Activated CD8-positive, alpha-beta T cell treated with anti-CD3 and anti-CD28 coated beads, Interleukin-2, amount 10 ng/mL, durations not matched to agents 7 days and 5 days (primary cell): ENCODE results near the gene HIGD1A. TPM values are rescaled to one million over a fixed set of nuclear protein-coding genes. Genes with fewer than 3 reads are reported as not detected.

Experiments
- ATAC-seq: fragments of 150-1000 bp; cut with Tn5 transposase; one replicate; pipeline ENCODE4 v1.10.0; 2021; ENCODE audit warnings: moderate library complexity
- CTCF ChIA-PET: fragments of 350-600 bp; sonication (Branson Sonifier 250); formaldehyde crosslinking; loops from one replicate; lab custom pipeline; 2021; ENCODE audit warnings: antibody characterized with exemption; lab: Charles Lee
- POLR2A ChIA-PET: fragments of 350-600 bp; sonication (Branson Sonifier 250); formaldehyde crosslinking; loops from one replicate; lab custom pipeline; 2021; ENCODE audit warnings: antibody characterized with exemption; lab: Charles Lee
- DNase-seq: peaks from one replicate; pipeline ENCODE4 v3.0.0-alpha.2; 2020
- H3K27ac Mint-ChIP-seq: one replicate; pipeline ENCODE4 v1.8.0; 2021; ENCODE audit warnings: mild to moderate bottlenecking, mixed read lengths
- H3K27me3 Mint-ChIP-seq: one replicate; pipeline ENCODE4 v1.8.0; 2021; ENCODE audit warnings: low read depth, mixed read lengths
- H3K36me3 Mint-ChIP-seq: one replicate; pipeline ENCODE4 v1.8.0; 2021; ENCODE audit warnings: low read depth, mixed read lengths
- H3K4me1 Mint-ChIP-seq: one replicate; pipeline ENCODE4 v1.8.0; 2021; ENCODE audit warnings: low read depth, mixed read lengths
- H3K4me3 Mint-ChIP-seq: one replicate; pipeline ENCODE4 v1.8.0; 2021; ENCODE audit warnings: mild to moderate bottlenecking, mixed read lengths
- H3K9me3 Mint-ChIP-seq: one replicate; pipeline ENCODE4 v1.8.0; 2022; ENCODE audit warnings: mixed read lengths; ENCODE audit not compliant: insufficient read depth
- total RNA-seq, 2 experiments: library from RNA; stranded (reverse); gene quantifications; one replicate each; pipeline ENCODE4 v1.2.3, GENCODE V29; 2021

Gene HIGD1A
- 10 to 100 TPM; 55.3 to 57.9 TPM for total RNA-seq

DNA sequence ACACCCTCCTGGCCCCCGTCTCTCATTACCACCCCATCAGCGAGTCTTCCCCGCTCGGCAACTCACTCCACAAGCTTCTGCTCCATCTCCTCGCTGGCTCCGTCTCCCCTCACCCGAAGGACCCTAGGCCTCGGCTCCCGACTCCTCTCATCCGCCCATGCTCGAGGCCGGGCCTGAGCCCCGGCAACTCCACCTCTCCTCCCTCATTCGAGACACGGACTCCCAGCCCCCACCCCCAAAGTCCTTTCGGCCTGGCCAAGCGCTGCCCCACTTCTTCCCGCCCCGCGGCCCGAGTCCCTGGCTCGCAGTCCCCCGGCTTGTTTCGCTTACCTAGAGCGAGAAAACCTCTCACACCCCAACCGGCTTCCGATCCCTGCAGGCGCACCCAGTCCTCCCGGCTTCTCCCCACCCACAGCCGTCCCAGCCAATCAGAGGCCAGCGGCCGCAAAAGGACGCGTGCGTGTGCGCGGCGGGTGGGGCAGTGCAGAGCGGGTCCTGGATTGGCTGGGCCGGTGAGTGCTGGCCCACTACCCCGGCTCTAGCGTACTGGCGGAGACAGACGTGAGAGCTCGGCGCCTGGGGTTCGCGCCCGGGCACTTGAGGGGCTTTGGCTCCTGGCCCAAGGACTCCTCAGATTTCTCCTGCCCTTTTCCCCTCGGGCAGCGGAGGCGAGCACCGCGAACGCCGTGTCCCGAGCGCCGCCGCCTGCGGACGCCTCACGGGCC, at the start of gene HIGD1A:
Gene HIGD1A, minus strand, starts transcription at position 385 of the 725 bp plus-strand sequence. CDS start 10,237 bp downstream, outside the sequence.
- H3K36me3 Mint-ChIP-seq, result peaks cover 6% of the 10 kb centered on the region
- peak; percentile 95 for DNase-seq
- ATAC-seq, result peak; percentile 99
- peaks cover 47% of the 10 kb centered on the region for H3K4me1 Mint-ChIP-seq
- POLR2A ChIA-PET, result interaction anchor here (1.1 kb wide), 1 partner anchor 105 kb away, joined by 3 read pairs; no protein-coding TSS in a partner anchor
- peak within 1 kb of the TSS; percentile 94 for H3K27ac Mint-ChIP-seq
- peaks cover 20% of the 10 kb centered on the region for H3K27me3 Mint-ChIP-seq
- CTCF ChIA-PET, result interaction anchor here (0.7 to 1.9 kb wide), 4 partner anchors 10 to 27 kb away, joined by 4 to 5 read pairs (median 5); no protein-coding TSS in a partner anchor
- peak within 1 kb of the TSS; percentile 97 for H3K4me3 Mint-ChIP-seq
- no peaks in the 10 kb centered on the region for H3K9me3 Mint-ChIP-seq

DNA sequence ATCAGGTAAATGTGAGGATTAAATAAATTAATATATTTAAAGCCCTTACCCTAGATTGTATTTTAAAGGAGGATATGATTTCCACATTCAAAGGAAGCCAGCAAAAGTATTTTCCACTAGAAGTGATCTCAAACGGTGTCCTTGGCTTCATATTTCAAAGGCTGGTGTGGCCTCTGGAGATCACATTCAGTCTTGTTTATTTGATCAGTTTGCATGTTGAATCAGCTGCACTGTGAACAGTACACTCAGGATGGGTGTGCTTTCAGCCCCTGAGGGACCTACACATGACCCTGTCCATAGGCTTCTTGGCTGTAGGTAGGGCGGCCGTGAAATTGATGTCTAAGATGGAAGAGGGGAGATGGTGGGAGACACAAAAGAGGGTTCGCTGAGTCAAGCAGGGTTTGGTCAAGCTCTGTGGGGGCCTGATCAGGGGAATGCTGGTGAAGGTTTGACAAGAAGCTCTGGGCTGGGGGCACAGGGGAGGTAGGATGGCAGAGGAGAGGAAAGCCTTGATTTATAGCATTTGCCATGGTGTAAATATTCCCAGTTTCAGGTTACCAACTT, 49.5 kb upstream of the HIGD1A start:
- Mint-ChIP-seq H3K36me3 (no peaks in the 10 kb centered on the region), H3K27me3 (peaks cover 2% of the 10 kb centered on the region), H3K4me1 (no peaks in the 10 kb centered on the region), H3K9me3 (no peaks in the 10 kb centered on the region), H3K4me3 (no peak overlapping the region), H3K27ac (no peak overlapping the region)
- no peak for DNase-seq
- POLR2A ChIA-PET, result no interaction called here
- CTCF ChIA-PET, result interaction anchor here (0.7 kb wide), 1 partner anchor 23 kb away, joined by 3 read pairs; no protein-coding TSS in a partner anchor
- ATAC-seq, result no peak

DNA sequence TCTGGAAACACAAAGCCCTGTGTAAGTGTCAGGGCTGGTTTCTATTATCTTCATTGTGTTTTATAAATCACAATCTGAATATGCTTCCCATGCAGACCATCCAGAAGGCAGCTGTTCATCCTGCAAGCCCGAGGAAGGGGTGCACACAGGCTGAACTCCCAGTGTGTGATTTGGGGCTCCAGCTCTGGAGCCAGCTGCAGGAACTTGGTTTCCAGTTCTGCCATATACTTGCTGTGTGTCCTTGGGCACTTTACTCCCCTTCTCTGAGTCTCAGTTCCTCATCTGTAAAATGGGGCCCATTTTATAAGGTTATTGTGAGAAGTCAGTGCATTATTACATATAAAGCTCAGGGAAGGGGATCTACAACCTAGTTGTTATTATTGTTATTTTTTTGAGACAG, 48.8 kb upstream of the HIGD1A start:
- H3K4me3 Mint-ChIP-seq, result no peak overlapping the region
- ChIA-PET CTCF (no interaction called here), POLR2A (no interaction called here)
- H3K27ac Mint-ChIP-seq, result no peak overlapping the region
- DNase-seq, result no peak
- H3K4me1 Mint-ChIP-seq, result no peaks in the 10 kb centered on the region
- no peaks in the 10 kb centered on the region for H3K9me3 Mint-ChIP-seq
- no peaks in the 10 kb centered on the region for H3K36me3 Mint-ChIP-seq
- peaks cover 2% of the 10 kb centered on the region for H3K27me3 Mint-ChIP-seq
- no peak for ATAC-seq

GRCh38 chr3:42852441-42852840, 48.2 kb upstream of the HIGD1A start:
- H3K27ac Mint-ChIP-seq, result no peak overlapping the region
- ChIA-PET CTCF (interaction anchor here (1.1 kb wide), 1 partner anchor 72 kb away, joined by 3 read pairs; no protein-coding TSS in a partner anchor), POLR2A (no interaction called here)
- no peak overlapping the region for H3K4me3 Mint-ChIP-seq
- DNase-seq (no peak), ATAC-seq (no peak)
- peaks cover 2% of the 10 kb centered on the region for H3K27me3 Mint-ChIP-seq
- H3K9me3 Mint-ChIP-seq, result no peaks in the 10 kb centered on the region
- peaks cover under 1% of the 10 kb centered on the region for H3K36me3 Mint-ChIP-seq
- peaks cover 5% of the 10 kb centered on the region for H3K4me1 Mint-ChIP-seq

DNA sequence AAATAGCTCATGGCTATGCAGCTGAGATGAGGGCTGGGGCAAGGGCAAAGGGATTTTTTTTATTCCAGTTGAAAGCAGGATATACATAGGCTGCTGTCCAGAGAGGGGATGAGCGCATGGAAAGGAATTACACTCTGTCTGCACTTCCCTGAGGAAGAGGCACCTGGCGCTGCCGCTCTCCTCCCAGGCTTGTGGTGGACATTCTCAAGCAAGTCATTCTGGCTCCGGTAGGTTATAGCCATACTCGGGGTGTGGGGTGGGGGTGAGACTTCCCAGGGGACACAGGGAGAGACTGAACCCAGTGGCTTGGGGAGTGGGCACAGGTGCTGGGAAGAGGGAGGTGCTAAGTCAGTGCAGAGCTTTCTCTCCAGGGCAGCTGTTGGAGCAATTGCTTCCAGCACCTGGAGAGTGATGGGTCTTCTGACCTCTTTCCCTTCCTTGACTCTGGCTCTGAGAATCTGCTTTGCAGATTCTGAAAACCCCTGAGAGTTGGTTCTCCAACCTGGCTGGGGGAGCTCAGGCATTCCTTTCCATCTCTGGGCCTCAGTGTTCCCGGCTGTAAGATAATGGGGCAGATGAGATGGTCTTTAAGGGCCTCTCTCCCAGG, 47.0 kb upstream of the HIGD1A start:
- Mint-ChIP-seq H3K4me1 (peaks cover 16% of the 10 kb centered on the region), H3K27ac (no peak overlapping the region), H3K36me3 (peaks cover 4% of the 10 kb centered on the region), H3K4me3 (no peak overlapping the region), H3K9me3 (no peaks in the 10 kb centered on the region), H3K27me3 (no peaks in the 10 kb centered on the region)
- DNase-seq (no peak), ATAC-seq (no peak)
- ChIA-PET CTCF (interaction anchor here (1.1 to 1.4 kb wide), 3 partner anchors 12 to 71 kb away, joined by 3 to 5 read pairs (median 3); no protein-coding TSS in a partner anchor), POLR2A (no interaction called here)

- Mint-ChIP-seq H3K4me3 (no peak overlapping the region), H3K36me3 (peaks cover 4% of the 10 kb centered on the region)
Observed at GRCh38 chr3:42850263-42850662, 46.0 kb upstream of the HIGD1A start.

DNA sequence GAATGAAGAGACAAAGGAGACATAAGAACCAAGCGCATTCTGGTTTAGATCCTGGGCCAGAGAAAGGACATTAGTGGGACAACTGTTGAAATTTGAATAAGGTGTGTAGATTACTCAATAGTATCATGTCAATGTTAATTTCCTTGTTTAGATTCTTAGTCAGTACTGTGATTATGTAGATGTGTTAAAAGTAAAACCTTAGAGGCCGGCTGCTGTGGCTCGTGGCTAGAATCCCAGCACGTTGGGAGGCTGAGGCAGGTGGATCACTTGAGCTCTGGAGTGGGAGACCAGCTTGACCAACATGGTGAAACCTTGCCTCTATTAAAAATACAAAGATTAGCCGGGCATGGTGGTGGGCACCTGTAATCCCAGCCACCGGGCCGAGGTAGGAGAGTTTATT, 44.7 kb upstream of the HIGD1A start:
- ATAC-seq, result no peak
- Mint-ChIP-seq H3K27me3 (no peaks in the 10 kb centered on the region), H3K36me3 (peaks cover 4% of the 10 kb centered on the region), H3K9me3 (no peaks in the 10 kb centered on the region), H3K4me1 (peaks cover 17% of the 10 kb centered on the region), H3K4me3 (no peak overlapping the region), H3K27ac (no peak overlapping the region)
- POLR2A ChIA-PET, result no interaction called here
- no peak for DNase-seq
- CTCF ChIA-PET, result interaction anchor here (1.4 kb wide), 1 partner anchor 18 kb away, joined by 5 read pairs; no protein-coding TSS in a partner anchor

More at GRCh38 chr3:42850263-42850662, 46.0 kb upstream of the HIGD1A start:
- no peaks in the 10 kb centered on the region for H3K9me3 Mint-ChIP-seq
- ATAC-seq (no peak), DNase-seq (no peak)
- ChIA-PET POLR2A (no interaction called here), CTCF (interaction anchor here (1.1 kb wide), 1 partner anchor 11 kb away, joined by 3 read pairs; no protein-coding TSS in a partner anchor)
- H3K4me1 Mint-ChIP-seq, result peaks cover 17% of the 10 kb centered on the region
- H3K27ac Mint-ChIP-seq, result no peak overlapping the region
- no peaks in the 10 kb centered on the region for H3K27me3 Mint-ChIP-seq

DNA sequence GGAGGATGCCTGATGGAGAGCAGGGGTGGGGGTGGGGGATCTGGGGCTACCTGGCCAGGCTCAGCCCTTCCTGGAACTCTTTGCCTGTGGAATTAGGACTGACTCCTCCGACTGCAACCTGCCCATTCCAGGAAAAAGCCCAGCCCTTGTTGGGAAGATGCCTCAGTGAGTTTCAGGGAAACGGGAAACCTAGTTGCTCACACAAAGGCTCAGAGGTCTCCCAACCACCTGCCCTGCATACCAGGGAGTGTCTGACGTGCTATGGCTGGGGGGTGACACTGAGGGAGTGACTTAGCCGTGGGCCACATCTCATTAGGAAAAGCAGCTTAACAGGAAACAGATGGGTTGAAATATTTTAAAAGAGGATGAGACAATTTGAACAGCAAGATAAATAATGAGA, 43.4 kb upstream of the HIGD1A start:
- DNase-seq, result no peak
- Mint-ChIP-seq H3K27me3 (no peaks in the 10 kb centered on the region), H3K9me3 (no peaks in the 10 kb centered on the region), H3K4me1 (peaks cover 17% of the 10 kb centered on the region), H3K4me3 (peak overlapping the region; percentile 69), H3K36me3 (peaks cover 4% of the 10 kb centered on the region), H3K27ac (peak overlapping the region; percentile 90)
- POLR2A ChIA-PET, result no interaction called here
- ATAC-seq, result no peak
- CTCF ChIA-PET, result interaction anchor here (1.1 to 1.4 kb wide), 3 partner anchors 12 to 21 kb away, joined by 3 to 4 read pairs (median 3); no protein-coding TSS in a partner anchor

DNA sequence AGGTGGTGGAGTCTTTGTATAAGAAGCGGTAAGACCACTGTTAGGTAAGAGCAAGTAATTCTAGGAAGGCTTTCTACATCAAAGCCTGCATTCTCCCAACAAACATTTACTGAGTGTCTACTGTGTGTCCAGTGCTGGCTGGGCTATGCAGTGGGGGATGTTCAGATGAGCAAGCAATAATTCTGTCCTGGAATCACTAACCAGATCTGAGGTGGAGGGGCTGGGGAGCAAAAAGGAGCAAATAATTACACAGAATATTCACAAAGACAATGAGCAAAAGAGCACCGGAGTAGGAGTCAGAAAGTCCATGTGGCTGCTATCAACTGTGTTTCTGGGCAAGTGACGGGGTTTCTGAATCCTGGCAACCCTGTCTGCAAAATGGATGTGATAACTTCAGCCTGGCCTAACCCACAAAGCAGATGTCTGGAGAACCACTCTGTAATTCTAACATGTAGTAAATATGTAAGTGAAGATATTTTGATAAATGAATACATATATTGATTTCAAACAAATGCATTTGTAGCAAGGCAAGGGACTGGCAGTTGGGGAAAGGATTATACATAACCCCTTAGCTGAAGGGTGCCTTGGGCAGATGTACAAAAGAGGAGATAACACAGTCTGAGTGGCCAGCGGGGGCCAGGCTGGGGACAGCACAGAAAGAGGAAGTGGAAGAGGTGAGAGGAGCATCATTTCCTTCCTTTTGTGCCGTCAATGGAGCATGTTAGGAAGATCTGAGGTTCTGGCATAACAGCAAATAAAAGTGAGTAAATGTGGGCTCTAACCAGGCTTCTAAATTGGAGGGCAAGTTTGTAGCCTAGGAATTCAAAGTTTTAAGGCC, 42.6 kb upstream of the HIGD1A start:
- H3K4me3 Mint-ChIP-seq, result peak overlapping the region; percentile 69
- ATAC-seq (peak; percentile 80), DNase-seq (peak; percentile 42)
- peaks cover 2% of the 10 kb centered on the region for H3K27me3 Mint-ChIP-seq
- ChIA-PET CTCF (interaction anchor here (1.1 to 1.4 kb wide), 4 partner anchors 11 to 67 kb away, joined by 3 to 4 read pairs (median 3); no protein-coding TSS in a partner anchor), POLR2A (no interaction called here)
- H3K9me3 Mint-ChIP-seq, result no peaks in the 10 kb centered on the region
- peaks cover 17% of the 10 kb centered on the region for H3K4me1 Mint-ChIP-seq
- peaks cover 4% of the 10 kb centered on the region for H3K36me3 Mint-ChIP-seq
- H3K27ac Mint-ChIP-seq, result peak overlapping the region; percentile 90

- no peak overlapping the region for H3K4me3 Mint-ChIP-seq
- CTCF ChIA-PET, result interaction anchor here (1.4 kb wide), 1 partner anchor 13 kb away, joined by 5 read pairs; no protein-coding TSS in a partner anchor
- DNase-seq (no peak), ATAC-seq (no peak)
- POLR2A ChIA-PET, result no interaction called here
- H3K36me3 Mint-ChIP-seq, result peaks cover 4% of the 10 kb centered on the region
- no peak overlapping the region for H3K27ac Mint-ChIP-seq
- peaks cover 2% of the 10 kb centered on the region for H3K27me3 Mint-ChIP-seq
- H3K9me3 Mint-ChIP-seq, result no peaks in the 10 kb centered on the region
- H3K4me1 Mint-ChIP-seq, result peaks cover 17% of the 10 kb centered on the region
Observed at GRCh38 chr3:42844815-42845214, 40.5 kb upstream of the HIGD1A start.

- H3K4me1 Mint-ChIP-seq, result peaks cover 20% of the 10 kb centered on the region
- H3K27ac Mint-ChIP-seq, result no peak overlapping the region
- ATAC-seq (no peak), DNase-seq (no peak)
- no peaks in the 10 kb centered on the region for H3K9me3 Mint-ChIP-seq
- CTCF ChIA-PET, result interaction anchor here (1.4 kb wide), 1 partner anchor 13 kb away, joined by 5 read pairs; no protein-coding TSS in a partner anchor
- H3K36me3 Mint-ChIP-seq, result peaks cover 4% of the 10 kb centered on the region
- POLR2A ChIA-PET, result no interaction called here
- H3K27me3 Mint-ChIP-seq, result peaks cover 5% of the 10 kb centered on the region
- H3K4me3 Mint-ChIP-seq, result no peak overlapping the region
Observed at GRCh38 chr3:42844412-42844713, 40.1 kb upstream of the HIGD1A start.
